Epidermal melanocyte (primary cell): ENCODE data around the gene FN3K.
A peak's percentile ranks its signal among the peaks of the same experiment; 100 is the strongest.

Source experiments
- DNase-seq: peaks from one replicate; pipeline ENCODE4 v3.0.0; 2011; ENCODE audit warnings: low spot score; ENCODE audit not compliant: insufficient read length

The FN3K gene

GRCh38 chr17:82734987-82735866 lies at the start of gene FN3K:
Gene FN3K (plus strand): TSS chr17:82735615. CDS start chr17:82735637, 22 bp downstream.
- no peak for DNase-seq

- no peak for DNase-seq
Observed at GRCh38 chr17:82686366-82687324, 48.8 kb upstream of the FN3K start.

- peak; percentile 93 for DNase-seq
Observed at GRCh38 chr17:82687375-82687861, 48.0 kb upstream of the FN3K start.

- DNase-seq = no peak
Observed at GRCh38 chr17:82687871-82688270, 47.5 kb upstream of the FN3K start.

- DNase-seq = no peak
Observed at GRCh38 chr17:82689077-82689476, 46.3 kb upstream of the FN3K start.

GRCh38 chr17:82690786-82691489 lies 44.5 kb upstream of the FN3K start:
- no peak for DNase-seq

GRCh38 chr17:82691714-82692113 lies 43.7 kb upstream of the FN3K start:
- no peak for DNase-seq

GRCh38 chr17:82692268-82692667 lies 43.1 kb upstream of the FN3K start:
- DNase-seq = no peak

GRCh38 chr17:82693168-82693867 lies 42.1 kb upstream of the FN3K start:
- DNase-seq = no peak

GRCh38 chr17:82694647-82695046 lies 40.8 kb upstream of the FN3K start:
- no peak for DNase-seq

GRCh38 chr17:82696259-82696658 lies 39.2 kb upstream of the FN3K start:
- DNase-seq = no peak

- DNase-seq = no peak
Observed at GRCh38 chr17:82696916-82697807, 38.3 kb upstream of the FN3K start.

GRCh38 chr17:82697808-82698064 lies 37.7 kb upstream of the FN3K start:
- DNase-seq = no peak

GRCh38 chr17:82698065-82698973 lies 37.1 kb upstream of the FN3K start, which contains the start of gene RAB40B:
Gene RAB40B (minus strand): TSS chr17:82698698. CDS start chr17:82698596, 102 bp downstream.
- DNase-seq = peak; percentile 99

GRCh38 chr17:82698974-82699442 lies 36.4 kb upstream of the FN3K start:
- DNase-seq = no peak

- DNase-seq = no peak
Observed at GRCh38 chr17:82699551-82699950, 35.9 kb upstream of the FN3K start.

GRCh38 chr17:82702231-82702927 lies 33.0 kb upstream of the FN3K start:
- DNase-seq = no peak
